NCI-H1417 treated with DMSO at 0.1 percent for 48 hours (cell line): ENCODE results near the gene CD27.
A peak's percentile ranks its signal among the peaks of the same experiment; 100 is the strongest.
"Not testable (repeated sequence)": the region's sequence is repeated elsewhere in the genome, so short reads cannot be mapped to it uniquely, and the experiment has no call there.

Experiments
- DNase-seq: peaks from one replicate; lab custom pipeline; 2025; lab: John Stamatoyannopoulos, UW

The CD27 gene

GRCh38 chr12:6488240-6488639 is 43.5 kb downstream of the CD27 start:
- DNase-seq = no peak

DNA sequence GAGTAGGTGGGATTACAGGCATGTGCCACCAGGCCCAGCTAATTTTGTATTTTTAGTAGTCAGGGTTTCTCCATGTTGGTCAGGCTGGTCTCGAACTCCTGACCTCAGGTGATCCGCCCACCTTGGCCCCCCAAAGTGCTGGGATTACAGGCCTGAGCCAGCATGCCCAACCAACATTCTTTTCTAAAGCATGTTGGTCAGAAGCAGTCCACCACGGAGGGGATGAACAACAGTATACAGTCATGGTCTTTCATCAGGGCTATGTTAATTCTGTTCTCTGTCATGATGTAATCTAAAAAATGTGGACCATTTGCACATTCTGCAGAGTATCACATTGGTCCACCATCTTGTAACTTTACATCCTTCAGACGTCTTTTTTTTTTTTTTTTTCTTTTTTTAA is 44.7 kb downstream of the CD27 start:
- DNase-seq = no peak

GRCh38 chr12:6490673-6491072 is 45.9 kb downstream of the CD27 start:
- DNase-seq = not testable (repeated sequence)

GRCh38 chr12:6492838-6493496 is 48.2 kb downstream of the CD27 start, which contains the start of gene MRPL51:
Gene MRPL51 (minus strand): TSS chr12:6493262. CDS start chr12:6493136, 126 bp downstream.
- DNase-seq = peak; percentile 83

- DNase-seq = peak; percentile 92
Measured at GRCh38 chr12:6493497-6494257, 48.9 kb downstream of the CD27 start, which contains the start of gene NCAPD2. Gene NCAPD2 (plus strand): TSS chr12:6494102. CDS start chr12:6495099, 997 bp downstream.

GRCh38 chr12:6494258-6494743 is 49.5 kb downstream of the CD27 start:
- peak; percentile 2 for DNase-seq

DNA sequence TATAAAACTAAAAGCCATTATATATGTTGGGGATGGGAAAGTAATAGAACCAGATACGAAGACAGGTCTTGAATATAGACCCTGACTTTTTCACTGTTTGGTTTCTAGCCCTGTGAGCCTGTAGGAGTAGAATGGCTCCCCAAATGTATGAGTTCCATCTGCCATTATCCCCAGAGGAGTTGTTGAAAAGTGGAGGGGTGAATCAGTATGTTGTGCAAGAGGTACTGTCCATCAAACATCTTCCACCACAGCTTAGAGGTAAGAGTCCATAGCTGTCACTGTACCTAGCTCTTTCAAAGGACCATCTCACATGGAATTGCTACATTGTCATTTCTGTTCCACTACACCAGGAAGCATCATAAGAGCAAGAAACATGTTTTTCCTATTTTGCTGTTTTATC is 50.2 kb downstream of the CD27 start:
- DNase-seq = no peak

GRCh38 chr12:6497291-6497690 is 52.5 kb downstream of the CD27 start:
- DNase-seq = not testable (repeated sequence)

- no peak for DNase-seq
Measured at GRCh38 chr12:6500466-6500865, 55.7 kb downstream of the CD27 start.
